HEK293 (cell line): ENCODE measurements around the gene DGCR2.

Experiments
- CTCF ChIA-PET: fragments of 350-600 bp; formaldehyde crosslinking; extraction: SDS; loops from one replicate; lab custom pipeline; 2021; ENCODE audit warnings: antibody characterized with exemption; lab: Yijun Ruan, JAX
- POLR2A ChIA-PET: fragments of 300-600 bp; formaldehyde crosslinking; extraction: SDS; loops from one replicate; lab custom pipeline; 2020; ENCODE audit warnings: antibody characterized with exemption, inconsistent platforms; lab: Yijun Ruan, JAX
- H3K27ac ChIP-seq: fragments of 200-500 bp; sonication (Bioruptor generic); 2 replicates; pipeline ENCODE4 v1.5.1; 2014; ENCODE audit warnings: low read depth, low read length, control low read depth, inconsistent platforms; ENCODE audit errors: extremely low read depth
- H3K36me3 ChIP-seq, 2 experiments: fragments of 200-500 bp in 1 of 2; sonication (Bioruptor generic) in 1 of 2; 1 replicate in 1 of 2; 2 replicates in 1 of 2; pipeline ENCODE4 v1.5.1; 2014 to 2017; ENCODE audit warnings: inconsistent platforms in 2 of 2, low read length in 2 of 2; ENCODE audit not compliant: control insufficient read depth in 2 of 2, insufficient read depth in 1 of 2
- H3K4me1 ChIP-seq: fragments of 200-500 bp; sonication (Bioruptor generic); 2 replicates; pipeline ENCODE4 v1.5.1; 2014; ENCODE audit warnings: mild to moderate bottlenecking, low read length, inconsistent platforms; ENCODE audit not compliant: control insufficient read depth, insufficient read depth
- H3K4me3 ChIP-seq: 2 replicates; pipeline ENCODE4 v1.5.1; 2011; ENCODE audit warnings: low read depth, mild to moderate bottlenecking, control low read depth, low read length, moderate library complexity
- H3K9me3 ChIP-seq: fragments of 200-500 bp; sonication (Bioruptor generic); 2 replicates; pipeline ENCODE4 v1.5.1; 2014; ENCODE audit warnings: low read depth, low read length, inconsistent platforms; ENCODE audit not compliant: control insufficient read depth, insufficient read depth
- GFI1B ChIP-seq: fragments of 450-650 bp; formaldehyde crosslinking; IDR thresholded peaks from 2 replicates; pipeline ENCODE4 v1.5.1; 2016; ENCODE audit warnings: missing biosample characterization, missing genetic modification characterization
- GLIS1 ChIP-seq: fragments of 450-650 bp; formaldehyde crosslinking; IDR thresholded peaks from 2 replicates; pipeline ENCODE4 v1.5.1; 2016; ENCODE audit warnings: missing biosample characterization, missing genetic modification characterization
- HOXA7 ChIP-seq: sonication (generic); formaldehyde crosslinking; IDR thresholded peaks from 2 replicates; pipeline ENCODE4 v1.8.1; 2022; ENCODE audit warnings: missing genetic modification reagents, borderline replicate concordance
- SALL2 ChIP-seq: fragments of 450-650 bp; formaldehyde crosslinking; IDR thresholded peaks from 2 replicates; pipeline ENCODE4 v1.5.0; 2017; ENCODE audit warnings: missing biosample characterization, mild to moderate bottlenecking, missing genetic modification characterization, borderline replicate concordance
- TRIM28 ChIP-seq: IDR thresholded peaks from 2 replicates; pipeline ENCODE4 v1.6.1; 2011; ENCODE audit warnings: low read length, control low read depth, borderline replicate concordance
- YY1 ChIP-seq: fragments of 450-650 bp; formaldehyde crosslinking; IDR thresholded peaks from 2 replicates; pipeline ENCODE4 v1.5.1; 2018; ENCODE audit warnings: missing biosample characterization, missing genetic modification characterization
- ZEB2 ChIP-seq: fragments of 450-650 bp; formaldehyde crosslinking; IDR thresholded peaks from 2 replicates; pipeline ENCODE4 v1.5.1; 2016; ENCODE audit warnings: missing biosample characterization, missing genetic modification characterization
- ZFP41 ChIP-seq: fragments of 450-650 bp; formaldehyde crosslinking; IDR thresholded peaks from 2 replicates; pipeline ENCODE4 v1.5.1; 2016; ENCODE audit warnings: missing biosample characterization, missing genetic modification characterization, borderline replicate concordance
- ZNF132 ChIP-seq: fragments of 450-650 bp; formaldehyde crosslinking; IDR thresholded peaks from 2 replicates; pipeline ENCODE4 v1.5.1; 2017; ENCODE audit warnings: missing biosample characterization, missing genetic modification characterization, borderline replicate concordance
- ZNF184 ChIP-seq: fragments of 450-650 bp; IDR thresholded peaks from 2 replicates; pipeline ENCODE4 v1.5.1; 2018; ENCODE audit warnings: missing biosample characterization, mild to moderate bottlenecking, missing genetic modification characterization
- ZNF19 ChIP-seq: fragments of 450-650 bp; formaldehyde crosslinking; IDR thresholded peaks from 2 replicates; pipeline ENCODE4; 2016; ENCODE audit warnings: missing biosample characterization, missing genetic modification characterization, low read depth
- ZNF221 ChIP-seq: fragments of 450-650 bp; formaldehyde crosslinking; IDR thresholded peaks from 2 replicates; pipeline ENCODE4 v1.5.1; 2017; ENCODE audit warnings: missing biosample characterization, missing genetic modification characterization, borderline replicate concordance
- ZNF274 ChIP-seq, 2 experiments: fragments of 200-500 bp in 1 of 2; fragments of 450-650 bp in 1 of 2; sonication (Bioruptor generic) in 1 of 2; formaldehyde crosslinking in 1 of 2; IDR thresholded peaks; 2 replicates each; pipeline versions ENCODE4 v1.5.1 to v1.6.1; 2014 to 2016; ENCODE audit warnings: borderline replicate concordance in 1 of 2, inconsistent platforms in 1 of 2, low read length in 1 of 2, missing biosample characterization in 1 of 2, missing genetic modification characterization in 1 of 2
- ZNF350 ChIP-seq: fragments of 450-650 bp; formaldehyde crosslinking; IDR thresholded peaks from 2 replicates; pipeline ENCODE4 v1.5.0; 2017; ENCODE audit warnings: missing biosample characterization, mild to moderate bottlenecking, missing genetic modification characterization
- ZNF423 ChIP-seq: fragments of 450-650 bp; formaldehyde crosslinking; IDR thresholded peaks from 2 replicates; pipeline ENCODE4 v1.5.1; 2016; ENCODE audit warnings: missing biosample characterization, missing genetic modification characterization
- ZNF433 ChIP-seq: fragments of 450-650 bp; formaldehyde crosslinking; IDR thresholded peaks from 2 replicates; pipeline ENCODE4 v1.5.1; 2016; ENCODE audit warnings: missing biosample characterization, missing genetic modification characterization, low read depth
- ZNF501 ChIP-seq: fragments of 450-650 bp; formaldehyde crosslinking; IDR thresholded peaks from 2 replicates; pipeline ENCODE4 v1.5.1; 2016; ENCODE audit warnings: missing biosample characterization, missing genetic modification characterization
- ZNF510 ChIP-seq: fragments of 450-650 bp; formaldehyde crosslinking; IDR thresholded peaks from 2 replicates; pipeline ENCODE4 v1.5.1; 2018; ENCODE audit warnings: mild to moderate bottlenecking, missing genetic modification characterization, missing biosample characterization; ENCODE audit not compliant: insufficient replicate concordance
- ZNF521 ChIP-seq: fragments of 450-650 bp; formaldehyde crosslinking; IDR thresholded peaks from 2 replicates; pipeline ENCODE4 v1.5.1; 2017; ENCODE audit warnings: missing biosample characterization, mild to moderate bottlenecking, missing genetic modification characterization
- ZNF544 ChIP-seq: fragments of 450-650 bp; formaldehyde crosslinking; IDR thresholded peaks from 2 replicates; pipeline ENCODE4 v1.5.0; 2017; ENCODE audit warnings: missing biosample characterization, missing genetic modification characterization
- ZNF571 ChIP-seq: fragments of 450-650 bp; formaldehyde crosslinking; IDR thresholded peaks from 2 replicates; pipeline ENCODE4 v1.5.0; 2017; ENCODE audit warnings: missing biosample characterization, missing genetic modification characterization
- ZNF654 ChIP-seq: fragments of 450-650 bp; formaldehyde crosslinking; IDR thresholded peaks from 2 replicates; pipeline ENCODE4 v1.5.1; 2016; ENCODE audit warnings: low read depth, missing biosample characterization, missing genetic modification characterization
- TF ChIP-seq, protein P1 (sequence below): fragments of 450-650 bp; formaldehyde crosslinking; IDR thresholded peaks from 2 replicates; pipeline ENCODE4 v1.5.1; 2016; ENCODE audit warnings: missing biosample characterization, missing genetic modification characterization
- TF ChIP-seq, protein P2 (sequence below): fragments of 450-650 bp; formaldehyde crosslinking; IDR thresholded peaks from 2 replicates; pipeline ENCODE4 v1.5.1; 2016; ENCODE audit warnings: missing biosample characterization, missing genetic modification characterization
- TF ChIP-seq, protein P3 (sequence below): fragments of 450-650 bp; formaldehyde crosslinking; IDR thresholded peaks from 2 replicates; pipeline ENCODE4 v1.5.1; 2016; ENCODE audit warnings: missing biosample characterization, missing genetic modification characterization
- TF ChIP-seq, protein P4 (sequence below): fragments of 450-650 bp; formaldehyde crosslinking; IDR thresholded peaks from 2 replicates; pipeline ENCODE4 v1.5.1; 2016; ENCODE audit warnings: missing biosample characterization, missing genetic modification characterization, borderline replicate concordance
- TF ChIP-seq, protein P5 (sequence below): fragments of 450-650 bp; formaldehyde crosslinking; IDR thresholded peaks from 2 replicates; pipeline ENCODE4 v1.5.1; 2016; ENCODE audit warnings: missing biosample characterization, missing genetic modification characterization
- TF ChIP-seq, protein P6 (sequence below): fragments of 450-650 bp; formaldehyde crosslinking; IDR thresholded peaks from 2 replicates; pipeline ENCODE4 v1.5.1; 2017; ENCODE audit warnings: missing biosample characterization, missing genetic modification characterization

Gene DGCR2

DNA sequence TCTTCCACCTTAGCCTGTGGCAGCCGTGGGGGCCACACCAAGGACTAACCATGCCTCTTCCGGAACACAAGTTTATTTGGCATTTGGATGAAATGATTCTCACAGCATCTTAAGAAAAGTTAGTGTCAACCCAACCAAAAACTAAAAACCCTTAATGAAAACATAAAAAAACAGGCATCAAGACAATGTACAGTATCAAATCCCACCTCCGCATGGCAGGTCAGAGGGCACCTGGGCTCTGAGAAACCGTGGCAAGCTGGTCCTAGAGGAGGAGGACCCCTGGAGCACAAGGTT, 86.0 kb downstream of the DGCR2 start:
- ChIA-PET CTCF (interaction anchor here (0.8 to 1.4 kb wide), 6 partner anchors 11 to 144 kb away, joined by 3 to 6 read pairs (median 4); no protein-coding TSS in a partner anchor), POLR2A (interaction anchor here (1.0 kb wide), 1 partner anchor 41 kb away, joined by 5 read pairs; no protein-coding TSS in a partner anchor)

DNA sequence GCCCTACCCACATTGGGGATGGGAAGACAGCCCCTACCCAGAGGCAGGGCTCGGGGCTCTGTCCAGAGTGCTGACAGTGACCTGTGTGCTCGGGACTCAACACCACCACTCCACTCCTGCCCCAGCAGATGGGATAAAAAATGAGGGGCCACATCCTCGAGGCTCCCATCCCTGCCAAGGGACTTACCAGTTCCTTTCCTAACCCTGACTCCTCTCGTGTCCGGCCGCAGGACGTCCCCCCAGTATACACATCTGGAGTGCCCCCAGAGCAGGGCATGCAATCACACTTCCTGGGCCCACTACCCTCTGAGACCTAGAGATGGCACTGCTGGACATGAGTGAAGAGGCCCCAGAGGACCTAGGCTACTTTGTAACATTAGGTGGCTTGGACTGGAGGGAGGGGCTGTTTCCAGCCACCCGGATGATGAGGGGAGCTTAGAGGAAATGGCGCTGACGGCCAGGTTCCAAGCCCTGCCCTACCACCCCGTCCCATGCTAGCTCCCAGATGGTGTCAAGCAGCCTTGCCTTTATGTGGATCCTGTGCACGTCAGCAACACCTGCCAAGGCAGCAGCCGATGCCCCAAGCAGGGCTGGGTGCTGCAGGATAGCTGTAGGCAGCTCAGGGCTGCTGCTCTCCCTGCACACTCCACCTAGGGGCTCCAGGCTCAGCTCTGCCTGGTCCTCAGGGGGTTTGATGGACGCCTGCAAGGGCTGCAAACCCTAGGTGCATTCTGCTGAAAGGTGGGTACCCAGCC, 86.6 kb downstream of the DGCR2 start:
- H3K4me3 ChIP-seq: no peak overlapping the region
- H3K36me3 ChIP-seq: peaks cover 0 to 30% of the 10 kb centered on the region in 2 experiments; a peak in 1 of 3 replicates
- H3K9me3 ChIP-seq: no peaks in the 10 kb centered on the region
- TF ChIP-seq, protein P1, sequence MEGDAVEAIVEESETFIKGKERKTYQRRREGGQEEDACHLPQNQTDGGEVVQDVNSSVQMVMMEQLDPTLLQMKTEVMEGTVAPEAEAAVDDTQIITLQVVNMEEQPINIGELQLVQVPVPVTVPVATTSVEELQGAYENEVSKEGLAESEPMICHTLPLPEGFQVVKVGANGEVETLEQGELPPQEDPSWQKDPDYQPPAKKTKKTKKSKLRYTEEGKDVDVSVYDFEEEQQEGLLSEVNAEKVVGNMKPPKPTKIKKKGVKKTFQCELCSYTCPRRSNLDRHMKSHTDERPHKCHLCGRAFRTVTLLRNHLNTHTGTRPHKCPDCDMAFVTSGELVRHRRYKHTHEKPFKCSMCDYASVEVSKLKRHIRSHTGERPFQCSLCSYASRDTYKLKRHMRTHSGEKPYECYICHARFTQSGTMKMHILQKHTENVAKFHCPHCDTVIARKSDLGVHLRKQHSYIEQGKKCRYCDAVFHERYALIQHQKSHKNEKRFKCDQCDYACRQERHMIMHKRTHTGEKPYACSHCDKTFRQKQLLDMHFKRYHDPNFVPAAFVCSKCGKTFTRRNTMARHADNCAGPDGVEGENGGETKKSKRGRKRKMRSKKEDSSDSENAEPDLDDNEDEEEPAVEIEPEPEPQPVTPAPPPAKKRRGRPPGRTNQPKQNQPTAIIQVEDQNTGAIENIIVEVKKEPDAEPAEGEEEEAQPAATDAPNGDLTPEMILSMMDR (tag by site-specific recombination): peak; percentile 33; the same call in 1 of the 2 replicates
- no peak for TF ChIP-seq ZNF19
- TF ChIP-seq, protein P2, sequence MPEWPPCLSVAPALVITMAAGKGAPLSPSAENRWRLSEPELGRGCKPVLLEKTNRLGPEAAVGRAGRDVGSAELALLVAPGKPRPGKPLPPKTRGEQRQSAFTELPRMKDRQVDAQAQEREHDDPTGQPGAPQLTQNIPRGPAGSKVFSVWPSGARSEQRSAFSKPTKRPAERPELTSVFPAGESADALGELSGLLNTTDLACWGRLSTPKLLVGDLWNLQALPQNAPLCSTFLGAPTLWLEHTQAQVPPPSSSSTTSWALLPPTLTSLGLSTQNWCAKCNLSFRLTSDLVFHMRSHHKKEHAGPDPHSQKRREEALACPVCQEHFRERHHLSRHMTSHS (tag by site-specific recombination): no peak
- no peak for TF ChIP-seq ZNF544 (tag by site-specific recombination)
- TF ChIP-seq ZNF423: no peak
- no peak for TF ChIP-seq ZNF521
- peak; percentile 10; the same call in 1 of the 2 replicates for TF ChIP-seq ZNF654 (tag by site-specific recombination)
- TF ChIP-seq ZEB2 (tag by site-specific recombination): no peak
- no peak for TF ChIP-seq GFI1B (tag by site-specific recombination)
- TF ChIP-seq GLIS1 (tag by site-specific recombination): no peak
- TF ChIP-seq, protein P3, sequence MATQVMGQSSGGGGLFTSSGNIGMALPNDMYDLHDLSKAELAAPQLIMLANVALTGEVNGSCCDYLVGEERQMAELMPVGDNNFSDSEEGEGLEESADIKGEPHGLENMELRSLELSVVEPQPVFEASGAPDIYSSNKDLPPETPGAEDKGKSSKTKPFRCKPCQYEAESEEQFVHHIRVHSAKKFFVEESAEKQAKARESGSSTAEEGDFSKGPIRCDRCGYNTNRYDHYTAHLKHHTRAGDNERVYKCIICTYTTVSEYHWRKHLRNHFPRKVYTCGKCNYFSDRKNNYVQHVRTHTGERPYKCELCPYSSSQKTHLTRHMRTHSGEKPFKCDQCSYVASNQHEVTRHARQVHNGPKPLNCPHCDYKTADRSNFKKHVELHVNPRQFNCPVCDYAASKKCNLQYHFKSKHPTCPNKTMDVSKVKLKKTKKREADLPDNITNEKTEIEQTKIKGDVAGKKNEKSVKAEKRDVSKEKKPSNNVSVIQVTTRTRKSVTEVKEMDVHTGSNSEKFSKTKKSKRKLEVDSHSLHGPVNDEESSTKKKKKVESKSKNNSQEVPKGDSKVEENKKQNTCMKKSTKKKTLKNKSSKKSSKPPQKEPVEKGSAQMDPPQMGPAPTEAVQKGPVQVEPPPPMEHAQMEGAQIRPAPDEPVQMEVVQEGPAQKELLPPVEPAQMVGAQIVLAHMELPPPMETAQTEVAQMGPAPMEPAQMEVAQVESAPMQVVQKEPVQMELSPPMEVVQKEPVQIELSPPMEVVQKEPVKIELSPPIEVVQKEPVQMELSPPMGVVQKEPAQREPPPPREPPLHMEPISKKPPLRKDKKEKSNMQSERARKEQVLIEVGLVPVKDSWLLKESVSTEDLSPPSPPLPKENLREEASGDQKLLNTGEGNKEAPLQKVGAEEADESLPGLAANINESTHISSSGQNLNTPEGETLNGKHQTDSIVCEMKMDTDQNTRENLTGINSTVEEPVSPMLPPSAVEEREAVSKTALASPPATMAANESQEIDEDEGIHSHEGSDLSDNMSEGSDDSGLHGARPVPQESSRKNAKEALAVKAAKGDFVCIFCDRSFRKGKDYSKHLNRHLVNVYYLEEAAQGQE (tag by site-specific recombination): peak; percentile 93
- TF ChIP-seq, protein P4, sequence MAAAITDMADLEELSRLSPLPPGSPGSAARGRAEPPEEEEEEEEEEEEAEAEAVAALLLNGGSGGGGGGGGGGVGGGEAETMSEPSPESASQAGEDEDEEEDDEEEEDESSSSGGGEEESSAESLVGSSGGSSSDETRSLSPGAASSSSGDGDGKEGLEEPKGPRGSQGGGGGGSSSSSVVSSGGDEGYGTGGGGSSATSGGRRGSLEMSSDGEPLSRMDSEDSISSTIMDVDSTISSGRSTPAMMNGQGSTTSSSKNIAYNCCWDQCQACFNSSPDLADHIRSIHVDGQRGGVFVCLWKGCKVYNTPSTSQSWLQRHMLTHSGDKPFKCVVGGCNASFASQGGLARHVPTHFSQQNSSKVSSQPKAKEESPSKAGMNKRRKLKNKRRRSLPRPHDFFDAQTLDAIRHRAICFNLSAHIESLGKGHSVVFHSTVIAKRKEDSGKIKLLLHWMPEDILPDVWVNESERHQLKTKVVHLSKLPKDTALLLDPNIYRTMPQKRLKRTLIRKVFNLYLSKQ (tag by site-specific recombination): no peak
- TF ChIP-seq, protein P5, sequence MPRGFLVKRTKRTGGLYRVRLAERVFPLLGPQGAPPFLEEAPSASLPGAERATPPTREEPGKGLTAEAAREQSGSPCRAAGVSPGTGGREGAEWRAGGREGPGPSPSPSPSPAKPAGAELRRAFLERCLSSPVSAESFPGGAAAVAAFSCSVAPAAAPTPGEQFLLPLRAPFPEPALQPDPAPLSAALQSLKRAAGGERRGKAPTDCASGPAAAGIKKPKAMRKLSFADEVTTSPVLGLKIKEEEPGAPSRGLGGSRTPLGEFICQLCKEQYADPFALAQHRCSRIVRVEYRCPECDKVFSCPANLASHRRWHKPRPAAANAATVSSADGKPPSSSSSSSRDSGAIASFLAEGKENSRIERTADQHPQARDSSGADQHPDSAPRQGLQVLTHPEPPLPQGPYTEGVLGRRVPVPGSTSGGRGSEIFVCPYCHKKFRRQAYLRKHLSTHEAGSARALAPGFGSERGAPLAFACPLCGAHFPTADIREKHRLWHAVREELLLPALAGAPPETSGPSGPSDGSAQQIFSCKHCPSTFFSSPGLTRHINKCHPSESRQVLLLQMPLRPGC (tag by site-specific recombination): no peak
- TF ChIP-seq ZNF274 (IDR thresholded peaks at IDR 0.05; ENCODE audit: low read length): no peak
- no peak for TF ChIP-seq ZNF274 (tag by site-specific recombination; IDR thresholded peaks at IDR 0.05; ENCODE audit: borderline replicate concordance)
- TF ChIP-seq TRIM28: no peak
- ChIA-PET POLR2A (interaction anchor here (1.0 kb wide), 2 partner anchors 8 to 42 kb away, joined by 3 to 5 read pairs; no protein-coding TSS in a partner anchor), CTCF (interaction anchor here (0.7 to 1.4 kb wide), 7 partner anchors 11 to 144 kb away, joined by 3 to 6 read pairs (median 3); no protein-coding TSS in a partner anchor)
- no peak overlapping the region for H3K27ac ChIP-seq
- H3K4me1 ChIP-seq: no peaks in the 10 kb centered on the region

More for the DNA sequence above, 86.0 kb downstream of the DGCR2 start:
- TF ChIP-seq ZNF571 (tag by site-specific recombination) (no peak), ZNF433 (tag by site-specific recombination) (no peak), ZFP41 (tag by site-specific recombination) (no peak), ZNF274 (IDR thresholded peaks at IDR 0.05; ENCODE audit: low read length) (no peak), ZNF274 (tag by site-specific recombination; IDR thresholded peaks at IDR 0.05; ENCODE audit: borderline replicate concordance) (no peak), ZNF221 (no peak), SALL2 (no peak), ZNF184 (no peak), ZNF132 (no peak), ZNF510 (tag by site-specific recombination) (no peak), ZNF19 (no peak), ZNF501 (tag by site-specific recombination) (no peak), YY1 (tag by site-specific recombination) (no peak), HOXA7 (CRISPR knock-in tag) (no peak), ZNF350 (tag by site-specific recombination) (no peak)
- TF ChIP-seq, protein P6, sequence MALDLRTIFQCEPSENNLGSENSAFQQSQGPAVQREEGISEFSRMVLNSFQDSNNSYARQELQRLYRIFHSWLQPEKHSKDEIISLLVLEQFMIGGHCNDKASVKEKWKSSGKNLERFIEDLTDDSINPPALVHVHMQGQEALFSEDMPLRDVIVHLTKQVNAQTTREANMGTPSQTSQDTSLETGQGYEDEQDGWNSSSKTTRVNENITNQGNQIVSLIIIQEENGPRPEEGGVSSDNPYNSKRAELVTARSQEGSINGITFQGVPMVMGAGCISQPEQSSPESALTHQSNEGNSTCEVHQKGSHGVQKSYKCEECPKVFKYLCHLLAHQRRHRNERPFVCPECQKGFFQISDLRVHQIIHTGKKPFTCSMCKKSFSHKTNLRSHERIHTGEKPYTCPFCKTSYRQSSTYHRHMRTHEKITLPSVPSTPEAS (tag by site-specific recombination): no peak
- Histone ChIP-seq H3K4me3 (no peak overlapping the region), H3K27ac (no peak overlapping the region), H3K36me3 (peaks cover 0 to 36% of the 10 kb centered on the region in 2 experiments; a peak in 1 of 3 replicates), H3K9me3 (no peaks in the 10 kb centered on the region), H3K4me1 (no peaks in the 10 kb centered on the region)
